Ovary (tissue), 3 donors: ENCODE measurements around the gene SFI1.

ENCODE experiments used
- CTCF ChIP-seq, 3 donors: fragments of 450-650 bp in 2 of 3; fragments of 200-600 bp in 1 of 3; IDR thresholded peaks; one replicate each; pipeline versions ENCODE4 v1.5.1 to v1.8.0; 2016 to 2022; ENCODE audit warnings: antibody characterized with exemption in 3 of 3, mild to moderate bottlenecking in 1 of 3
- EP300 ChIP-seq: sonication (generic); formaldehyde crosslinking; IDR thresholded peaks from one replicate; pipeline ENCODE4 v1.6.1; 2017; ENCODE audit warnings: antibody characterized with exemption
- POLR2A ChIP-seq: fragments of 450-650 bp; IDR thresholded peaks from one replicate; pipeline ENCODE4 v1.6.1; 2017; ENCODE audit warnings: antibody characterized with exemption, mild to moderate bottlenecking, moderate library complexity
- donor health status: DM: no; HTN: no; CAD: no.

GRCh38 chr22:31532060-31532459, 35.7 kb downstream of the SFI1 start:
- TF ChIP-seq EP300 (no peak), CTCF (IDR thresholded peaks at IDR 0.05) (no peak), POLR2A (no peak)
